Endodermal cell (in vitro differentiated cells): ENCODE results near the gene SAMD7. TPM values are rescaled to one million over a fixed set of nuclear protein-coding genes. Genes with fewer than 3 reads are reported as not detected.

ENCODE experiments used
- DNase-seq: peaks from one replicate; pipeline ENCODE4 v3.0.0-alpha.2; 2017
- H3K27ac ChIP-seq: 2 replicates; pipeline ENCODE4 v1.5.1; 2013; ENCODE audit warnings: mild to moderate bottlenecking, low read depth, low read length, moderate library complexity
- H3K27me3 ChIP-seq: 2 replicates; pipeline ENCODE4 v1.6.1; 2013; ENCODE audit warnings: mild to moderate bottlenecking, low read length, moderate library complexity; ENCODE audit not compliant: insufficient read depth, control insufficient read depth, poor library complexity, severe bottlenecking
- H3K36me3 ChIP-seq: 2 replicates; pipeline ENCODE4 v1.7.0; 2013; ENCODE audit warnings: mild to moderate bottlenecking, low read length, moderate library complexity; ENCODE audit not compliant: control insufficient read depth, insufficient read depth
- H3K4me1 ChIP-seq: one replicate; pipeline ENCODE4 v1.7.0; 2013; ENCODE audit warnings: low read length; ENCODE audit not compliant: control insufficient read depth, insufficient read depth
- H3K4me3 ChIP-seq: 2 replicates; pipeline ENCODE4 v1.5.1; 2013; ENCODE audit warnings: mild to moderate bottlenecking, low read length, moderate library complexity
- H3K9ac ChIP-seq: 2 replicates; pipeline ENCODE4 v1.6.1; 2013; ENCODE audit warnings: mild to moderate bottlenecking, low read length, moderate library complexity; ENCODE audit not compliant: poor library complexity, severe bottlenecking; ENCODE audit errors: extremely low read depth
- H3K9me3 ChIP-seq: 2 replicates; pipeline ENCODE4 v1.6.1; 2013; ENCODE audit warnings: mild to moderate bottlenecking, low read length, moderate library complexity; ENCODE audit not compliant: control insufficient read depth
- H3K27ac Mint-ChIP-seq: 2 replicates; pipeline ENCODE4 v1.8.0; 2020; ENCODE audit warnings: mixed read lengths
- H3K27me3 Mint-ChIP-seq: 2 replicates; pipeline ENCODE4 v1.8.0; 2021; ENCODE audit warnings: mild to moderate bottlenecking, mixed read lengths; ENCODE audit not compliant: insufficient read depth
- H3K36me3 Mint-ChIP-seq: 2 replicates; pipeline ENCODE4 v1.8.0; 2020; ENCODE audit warnings: low read depth, mixed read lengths
- H3K4me1 Mint-ChIP-seq: 2 replicates; pipeline ENCODE4 v1.8.0; 2020; ENCODE audit warnings: mixed read lengths
- H3K4me3 Mint-ChIP-seq: 2 replicates; pipeline ENCODE4 v1.8.0; 2020; ENCODE audit warnings: mild to moderate bottlenecking, moderate library complexity, mixed read lengths
- H3K9me3 Mint-ChIP-seq: 2 replicates; pipeline ENCODE4 v1.8.0; 2020; ENCODE audit warnings: mild to moderate bottlenecking, mixed read lengths
- WGBS, 2 experiments: methylation state at CpG; one replicate each; pipeline versions ENCODE4 v1.1.5 to v1.1.7; 2013; ENCODE audit warnings: missing lambda C conversion rate in 2 of 2, mixed read lengths in 1 of 2; ENCODE audit not compliant: insufficient coverage in 1 of 2, insufficient read length in 1 of 2; 5-methylcytosine and 5-hydroxymethylcytosine counted together
- total RNA-seq, 2 donors: library from RNA; stranded (reverse); fragmentation: NEBNext Ultra II Directional in 1 of 2; extraction: Animal tissue kit (Norgen Biotek cat#: 25700) in 1 of 2; gene quantifications; 2 replicates in 1 of 2; 3 replicates in 1 of 2; pipeline ENCODE4 v1.2.1, GENCODE V29; 2021
- TF ChIP-seq, protein P1 (sequence below): fragments of 200-600 bp; sonication (generic); conservative IDR thresholded peaks from 2 replicates; pipeline ENCODE4 v1.5.0; 2021; ENCODE audit warnings: antibody characterized with exemption, mild to moderate bottlenecking

The SAMD7 gene
- total RNA-seq, 2 donors from 2014 or later: not detected

DNA sequence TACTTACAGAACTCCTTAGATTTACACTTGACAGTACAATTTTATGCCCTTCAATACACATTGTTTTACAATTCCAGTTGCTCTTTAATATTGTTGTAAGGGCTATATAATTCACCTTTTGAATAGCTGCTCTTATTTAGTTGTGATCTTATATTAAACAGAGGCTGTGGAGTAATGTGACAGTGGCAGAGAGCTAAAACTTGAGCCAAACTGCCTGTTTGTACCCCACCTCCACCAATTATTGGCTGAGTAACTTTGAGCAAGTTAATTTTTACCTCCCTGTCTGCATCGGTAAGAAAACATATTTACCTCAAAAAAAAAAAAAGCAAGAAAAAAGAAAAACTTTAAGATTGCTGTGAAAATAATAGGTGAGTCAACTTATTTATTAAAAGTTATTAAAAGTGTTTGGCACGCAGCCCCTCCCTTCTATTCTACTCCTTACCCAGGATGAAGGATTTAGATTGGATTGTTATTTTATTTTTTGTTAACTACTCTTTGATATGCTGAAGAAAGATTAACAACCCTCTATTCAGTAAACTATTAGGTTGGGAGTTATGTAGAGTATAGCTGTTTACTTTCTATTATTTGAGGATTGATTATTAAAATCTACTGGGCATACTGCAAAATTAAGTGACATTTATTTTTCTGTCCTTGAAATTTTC is 57.0 kb downstream of the SAMD7 start:
- DNase-seq: no peak
- no peaks in the 10 kb centered on the region for H3K9me3 ChIP-seq
- Mint-ChIP-seq H3K27me3 (peaks cover 4% of the 10 kb centered on the region), H3K27ac (no peak overlapping the region), H3K36me3 (peaks cover 5% of the 10 kb centered on the region), H3K9me3 (no peaks in the 10 kb centered on the region), H3K4me1 (peaks cover 28% of the 10 kb centered on the region), H3K4me3 (peak overlapping the region; percentile 84)
- peak overlapping the region; percentile 90 for H3K9ac ChIP-seq
- H3K27me3 ChIP-seq: no peaks in the 10 kb centered on the region
- peaks cover 17% of the 10 kb centered on the region for H3K36me3 ChIP-seq
- TF ChIP-seq, protein P1, sequence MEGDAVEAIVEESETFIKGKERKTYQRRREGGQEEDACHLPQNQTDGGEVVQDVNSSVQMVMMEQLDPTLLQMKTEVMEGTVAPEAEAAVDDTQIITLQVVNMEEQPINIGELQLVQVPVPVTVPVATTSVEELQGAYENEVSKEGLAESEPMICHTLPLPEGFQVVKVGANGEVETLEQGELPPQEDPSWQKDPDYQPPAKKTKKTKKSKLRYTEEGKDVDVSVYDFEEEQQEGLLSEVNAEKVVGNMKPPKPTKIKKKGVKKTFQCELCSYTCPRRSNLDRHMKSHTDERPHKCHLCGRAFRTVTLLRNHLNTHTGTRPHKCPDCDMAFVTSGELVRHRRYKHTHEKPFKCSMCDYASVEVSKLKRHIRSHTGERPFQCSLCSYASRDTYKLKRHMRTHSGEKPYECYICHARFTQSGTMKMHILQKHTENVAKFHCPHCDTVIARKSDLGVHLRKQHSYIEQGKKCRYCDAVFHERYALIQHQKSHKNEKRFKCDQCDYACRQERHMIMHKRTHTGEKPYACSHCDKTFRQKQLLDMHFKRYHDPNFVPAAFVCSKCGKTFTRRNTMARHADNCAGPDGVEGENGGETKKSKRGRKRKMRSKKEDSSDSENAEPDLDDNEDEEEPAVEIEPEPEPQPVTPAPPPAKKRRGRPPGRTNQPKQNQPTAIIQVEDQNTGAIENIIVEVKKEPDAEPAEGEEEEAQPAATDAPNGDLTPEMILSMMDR: no peak
- H3K27ac ChIP-seq: no peak overlapping the region
- peaks cover 4% of the 10 kb centered on the region for H3K4me1 ChIP-seq
- WGBS, 2 experiments: no CpG with 5 or more reads among the region's 2 CpGs
- H3K4me3 ChIP-seq: peak overlapping the region; percentile 96

GRCh38 chr3:169969174-169970095 is 58.1 kb downstream of the SAMD7 start:
- H3K9ac ChIP-seq: peak overlapping the region; percentile 90
- WGBS, 2 experiments: 89 to 95% methylated on average over 4 to 5 of the region's 5 CpGs
- peaks cover 4% of the 10 kb centered on the region for H3K4me1 ChIP-seq
- Mint-ChIP-seq H3K27me3 (peaks cover 3% of the 10 kb centered on the region), H3K27ac (no peak overlapping the region), H3K9me3 (no peaks in the 10 kb centered on the region), H3K4me1 (peaks cover 28% of the 10 kb centered on the region), H3K4me3 (no peak overlapping the region), H3K36me3 (peaks cover 10% of the 10 kb centered on the region)
- DNase-seq: no peak
- no peaks in the 10 kb centered on the region for H3K27me3 ChIP-seq
- H3K27ac ChIP-seq: no peak overlapping the region
- TF ChIP-seq, protein P1: no peak
- peak overlapping the region; percentile 96 for H3K4me3 ChIP-seq
- no peaks in the 10 kb centered on the region for H3K9me3 ChIP-seq
- peaks cover 17% of the 10 kb centered on the region for H3K36me3 ChIP-seq

GRCh38 chr3:169970847-169971246 is 59.5 kb downstream of the SAMD7 start:
- no peaks in the 10 kb centered on the region for H3K9me3 Mint-ChIP-seq
- no peak overlapping the region for H3K27ac ChIP-seq
- peaks cover 4% of the 10 kb centered on the region for H3K4me1 ChIP-seq
- H3K36me3 ChIP-seq: peaks cover 24% of the 10 kb centered on the region
- no peak overlapping the region for H3K9ac ChIP-seq
- H3K36me3 Mint-ChIP-seq: peaks cover 14% of the 10 kb centered on the region
- no peaks in the 10 kb centered on the region for H3K9me3 ChIP-seq
- H3K4me3 Mint-ChIP-seq: no peak overlapping the region
- no peak for DNase-seq
- H3K27ac Mint-ChIP-seq: no peak overlapping the region
- peaks cover 25% of the 10 kb centered on the region for H3K4me1 Mint-ChIP-seq
- WGBS, 2 experiments: 88% methylated on average over 1 of the region's 1 CpG; no CpG with 5 or more reads in 1 of the 2 experiments
- H3K27me3 ChIP-seq: no peaks in the 10 kb centered on the region
- no peaks in the 10 kb centered on the region for H3K27me3 Mint-ChIP-seq
- TF ChIP-seq, protein P1: no peak
- H3K4me3 ChIP-seq: no peak overlapping the region
